GM21737 (cell line): ENCODE results near the gene KIAA0513.

Source experiments
- ATAC-seq: cut with Tn5 transposase; IDR thresholded peaks from one replicate; pipeline ENCODE4 v1.9.1; 2021; ENCODE audit warnings: mild to moderate bottlenecking, moderate library complexity; ENCODE audit not compliant: unreplicated experiment

The KIAA0513 gene

GRCh38 chr16:85067426-85067825 is 39.8 kb downstream of the KIAA0513 start:
- ATAC-seq, result no peak

- no peak for ATAC-seq
Observed at GRCh38 chr16:85068746-85069145, 41.2 kb downstream of the KIAA0513 start.

DNA sequence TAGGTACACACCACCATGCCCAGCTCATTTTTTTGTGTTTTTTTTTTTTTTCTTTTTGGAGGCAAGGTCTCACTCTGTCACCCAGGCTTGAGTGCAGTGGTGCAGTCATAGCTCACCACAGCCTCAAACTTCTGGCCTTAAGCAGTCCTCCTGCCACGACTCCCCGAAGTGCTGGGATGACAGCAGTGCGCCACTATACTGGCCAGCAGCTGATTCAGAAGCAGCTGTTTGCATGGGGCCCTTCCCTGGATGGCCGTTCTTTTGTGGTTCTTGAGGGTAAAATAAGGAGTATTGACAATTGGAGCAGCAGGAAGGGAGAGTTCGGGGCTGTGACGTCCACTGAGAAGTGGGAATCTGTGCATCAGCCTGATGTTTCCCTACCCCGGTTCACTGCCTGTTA is 41.6 kb downstream of the KIAA0513 start:
- ATAC-seq, result no peak

GRCh38 chr16:85072076-85072860 is 44.7 kb downstream of the KIAA0513 start:
- ATAC-seq, result no peak

DNA sequence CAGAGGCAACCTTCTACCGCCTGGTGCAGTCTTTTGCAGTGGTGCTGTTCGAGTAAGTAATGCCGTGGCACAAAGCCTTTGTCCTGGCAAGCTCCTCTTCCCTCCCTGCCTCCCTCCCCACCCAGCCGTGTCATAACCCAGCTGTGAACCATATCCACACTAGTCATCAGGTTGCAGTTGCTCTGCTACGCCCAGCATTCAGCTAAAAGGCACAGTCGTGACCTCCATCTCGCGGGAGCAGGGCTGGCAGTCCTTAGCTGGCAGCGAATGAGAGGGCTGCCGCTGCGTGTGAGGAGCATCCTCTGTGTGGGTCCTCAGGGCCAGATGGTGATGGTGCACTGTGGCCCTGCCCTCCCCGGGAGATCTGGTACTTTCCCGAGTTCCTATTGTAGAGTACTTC is 45.4 kb downstream of the KIAA0513 start:
- no peak for ATAC-seq

DNA sequence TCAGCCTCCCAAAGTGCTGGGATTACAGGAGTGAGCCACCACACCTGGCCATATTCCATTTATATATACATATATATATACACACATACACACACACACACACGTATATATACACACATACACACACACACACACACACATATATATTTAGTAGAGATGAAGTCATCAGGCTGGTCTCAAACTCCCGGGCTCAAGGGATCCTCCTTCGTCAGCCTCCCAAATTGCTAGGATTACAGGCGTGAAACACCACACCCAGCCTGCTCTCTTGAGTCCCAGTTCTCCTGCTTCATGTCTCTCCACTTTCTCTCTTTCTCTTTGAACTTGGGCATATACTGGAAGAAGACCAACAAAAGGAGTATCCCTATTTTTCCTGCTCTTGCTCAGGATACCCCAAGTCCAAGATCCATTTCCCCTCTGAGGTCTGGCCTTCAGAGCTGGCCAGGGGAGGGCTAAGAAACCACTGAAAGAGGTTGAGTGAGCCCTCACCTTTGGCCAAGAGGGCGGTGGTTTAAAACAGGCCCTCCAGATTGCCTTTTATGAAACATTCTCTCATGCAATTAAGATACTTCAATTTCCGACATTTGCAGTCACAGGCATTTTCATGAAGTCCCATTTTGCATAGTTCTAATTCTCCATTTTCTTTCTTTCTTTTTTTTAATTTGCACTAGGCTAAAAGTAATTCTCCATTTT is 46.8 kb downstream of the KIAA0513 start:
- ATAC-seq, result no peak

DNA sequence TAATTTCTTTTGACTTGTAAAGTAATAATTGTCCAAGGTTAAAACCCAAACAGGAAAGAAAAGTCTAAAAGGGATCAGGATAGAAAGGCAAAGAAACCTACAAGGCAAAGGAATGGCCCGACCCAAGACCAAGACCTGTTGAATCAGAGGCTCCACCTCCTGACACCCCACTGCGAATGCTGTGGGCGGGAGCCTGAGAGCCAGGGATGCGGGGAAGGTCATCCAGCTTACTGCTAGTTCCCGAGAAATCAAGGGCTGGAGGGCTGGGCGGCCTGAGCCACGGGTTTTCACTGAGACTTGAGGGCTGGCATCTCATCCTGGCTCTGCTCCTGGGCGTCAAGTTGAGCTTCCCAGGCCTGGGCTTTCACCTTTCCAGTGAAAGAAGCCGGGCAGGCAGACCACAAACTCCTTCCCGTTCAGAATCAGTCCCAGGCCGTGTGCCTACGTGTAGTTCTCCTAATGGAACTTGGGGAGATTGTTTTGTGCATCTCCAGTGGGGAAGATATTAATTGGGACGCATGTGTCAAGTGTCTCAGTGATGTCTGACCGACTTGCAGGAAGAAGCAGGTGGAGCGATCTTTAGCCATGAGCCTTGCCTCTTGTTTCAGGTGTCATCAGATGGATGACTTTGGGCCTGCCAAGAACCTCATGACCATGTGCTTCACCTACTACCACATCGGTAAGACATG is 47.8 kb downstream of the KIAA0513 start:
- no peak for ATAC-seq

DNA sequence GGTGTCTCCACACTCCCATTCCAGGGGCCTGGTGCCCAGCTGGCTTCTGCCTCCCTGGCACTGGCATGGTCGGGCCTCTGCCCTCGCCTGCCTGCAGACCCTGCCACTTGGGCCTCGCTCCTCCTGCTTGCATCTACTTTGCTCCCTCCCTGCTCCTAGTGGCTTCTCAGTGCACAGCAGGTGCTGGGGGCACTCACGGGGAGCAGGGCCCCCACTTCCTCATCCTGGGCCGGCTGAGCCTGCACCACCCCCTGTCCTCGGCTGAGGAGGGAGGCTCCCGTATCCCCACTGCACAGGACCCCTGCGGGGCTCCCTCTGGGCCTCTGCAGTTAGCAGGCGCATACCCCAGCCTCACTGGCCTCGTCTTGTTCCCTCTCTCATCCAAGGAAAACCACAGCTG is 49.4 kb downstream of the KIAA0513 start:
- no peak for ATAC-seq

DNA sequence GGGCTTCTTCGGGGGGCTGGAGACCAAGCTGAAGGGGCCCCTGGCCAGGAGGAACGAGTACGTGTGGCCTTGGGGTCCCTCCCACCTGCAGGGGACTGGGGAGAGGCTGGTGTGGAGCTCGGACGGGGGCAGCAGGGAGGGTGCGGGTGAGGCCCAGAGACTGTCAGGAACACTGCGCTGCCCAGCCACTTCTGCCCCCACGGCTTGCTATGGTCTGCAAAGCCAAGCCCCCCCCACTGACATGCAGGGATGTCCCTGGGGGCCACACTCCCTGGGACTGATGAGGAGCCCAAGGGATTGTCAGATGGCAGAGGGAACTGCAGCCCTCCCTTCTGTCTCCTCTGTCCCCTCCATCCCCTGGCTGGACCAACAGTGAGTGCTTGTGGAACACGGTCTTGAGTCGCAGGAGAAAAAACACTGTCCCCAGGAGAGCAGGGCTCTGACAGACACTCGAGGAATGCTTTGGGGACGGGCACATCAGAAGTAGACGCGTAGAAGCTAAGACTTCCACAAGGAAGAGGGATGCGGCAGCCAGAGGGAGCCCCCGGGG is 50.1 kb downstream of the KIAA0513 start:
- ATAC-seq, result no peak

DNA sequence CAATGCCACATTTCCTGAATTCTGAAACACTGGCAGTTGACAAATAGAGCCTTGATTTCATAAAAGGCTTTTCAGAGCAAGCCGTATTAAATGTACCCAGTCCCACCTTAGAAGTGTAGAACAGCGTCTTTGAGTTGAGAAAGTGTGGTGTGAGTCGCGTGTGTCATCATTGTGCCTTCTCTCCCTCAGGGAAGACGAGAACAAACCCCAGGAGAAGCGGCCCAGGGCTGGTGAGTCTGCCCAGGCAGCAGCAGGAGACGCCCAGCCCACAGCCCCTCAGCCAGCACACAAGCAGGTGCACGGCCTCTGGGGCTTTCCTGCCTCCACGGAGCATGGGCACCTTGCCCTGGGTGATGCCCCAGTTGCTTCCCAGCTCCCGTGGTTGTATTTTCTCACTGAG is 50.6 kb downstream of the KIAA0513 start:
- ATAC-seq, result no peak

DNA sequence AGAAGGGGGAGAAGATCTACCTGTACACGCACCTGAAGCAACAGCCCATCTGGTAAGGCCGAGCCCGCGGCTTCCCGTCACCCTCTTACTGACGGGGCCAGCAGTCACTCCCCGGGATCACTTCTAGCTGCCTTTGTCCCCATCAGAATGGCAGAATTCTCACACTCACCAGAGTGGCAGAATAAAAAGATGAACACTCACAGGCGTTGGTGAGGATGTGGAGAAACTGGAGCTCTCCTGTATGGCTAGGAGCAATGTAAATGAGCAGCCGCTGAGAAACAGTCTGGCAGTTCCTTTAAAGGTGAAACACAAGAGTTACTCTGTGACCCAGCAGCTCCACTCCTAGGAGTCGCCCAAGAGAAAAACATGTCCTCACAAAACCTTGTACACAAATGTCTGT is 51.4 kb downstream of the KIAA0513 start:
- no peak for ATAC-seq

DNA sequence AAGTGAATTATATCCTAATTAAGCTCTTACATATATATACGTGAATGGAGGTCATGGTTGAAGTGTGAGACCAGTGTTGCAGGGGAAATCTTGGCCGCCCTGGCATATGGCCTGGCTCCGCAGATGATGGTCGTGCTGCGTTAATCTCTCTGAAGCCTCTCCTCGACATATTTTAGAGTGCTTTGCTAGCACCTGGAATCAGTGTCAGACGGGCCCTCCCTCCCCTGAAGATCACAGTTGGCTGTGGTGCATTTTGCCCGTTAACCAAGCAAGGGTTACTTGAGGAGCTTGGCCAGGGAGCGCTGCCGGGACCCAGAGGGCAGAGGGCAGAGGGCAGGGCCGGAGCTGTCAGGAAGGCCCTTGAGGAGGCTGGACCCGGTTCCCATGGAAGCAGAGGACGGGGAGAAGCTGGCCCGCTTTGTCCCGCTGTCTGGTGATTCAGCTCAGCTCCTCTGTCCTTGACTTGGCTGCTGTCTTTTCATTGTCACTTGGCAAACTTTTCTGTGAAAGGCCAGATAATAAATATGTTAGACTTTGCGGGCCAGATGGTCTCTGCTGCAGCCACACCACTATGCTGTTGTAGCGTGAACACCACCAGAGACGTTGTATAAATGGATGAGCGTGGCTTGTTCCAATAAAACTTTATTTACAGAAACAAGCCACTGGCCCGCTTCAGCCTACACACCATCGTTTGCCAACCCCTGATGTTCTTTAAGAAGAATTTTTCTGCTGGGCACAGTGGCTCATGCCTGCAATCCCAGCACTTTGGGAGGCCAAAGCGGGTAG is 52.4 kb downstream of the KIAA0513 start:
- no peak for ATAC-seq

- ATAC-seq, result no peak
Observed at GRCh38 chr16:85081038-85081437, 53.4 kb downstream of the KIAA0513 start.

DNA sequence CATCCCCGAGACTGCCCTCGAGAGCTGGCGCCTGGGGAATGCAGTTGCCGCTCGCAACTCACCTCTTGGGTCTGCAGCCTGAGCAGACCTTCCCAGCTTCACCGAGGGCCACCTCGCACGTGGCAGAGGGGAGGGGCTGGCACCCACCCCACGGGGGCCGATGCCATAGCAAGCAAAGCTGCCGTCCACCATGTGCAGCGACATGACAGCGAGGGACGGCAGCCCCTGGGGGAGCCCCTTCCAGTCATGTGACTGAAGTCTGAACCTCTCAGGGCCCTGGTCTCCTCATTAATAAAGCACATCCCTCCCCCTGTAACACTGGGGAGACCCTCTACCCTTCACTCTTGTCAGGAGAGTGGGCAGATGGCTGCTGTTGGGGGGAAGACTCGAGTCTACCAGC is 54.2 kb downstream of the KIAA0513 start:
- no peak for ATAC-seq

DNA sequence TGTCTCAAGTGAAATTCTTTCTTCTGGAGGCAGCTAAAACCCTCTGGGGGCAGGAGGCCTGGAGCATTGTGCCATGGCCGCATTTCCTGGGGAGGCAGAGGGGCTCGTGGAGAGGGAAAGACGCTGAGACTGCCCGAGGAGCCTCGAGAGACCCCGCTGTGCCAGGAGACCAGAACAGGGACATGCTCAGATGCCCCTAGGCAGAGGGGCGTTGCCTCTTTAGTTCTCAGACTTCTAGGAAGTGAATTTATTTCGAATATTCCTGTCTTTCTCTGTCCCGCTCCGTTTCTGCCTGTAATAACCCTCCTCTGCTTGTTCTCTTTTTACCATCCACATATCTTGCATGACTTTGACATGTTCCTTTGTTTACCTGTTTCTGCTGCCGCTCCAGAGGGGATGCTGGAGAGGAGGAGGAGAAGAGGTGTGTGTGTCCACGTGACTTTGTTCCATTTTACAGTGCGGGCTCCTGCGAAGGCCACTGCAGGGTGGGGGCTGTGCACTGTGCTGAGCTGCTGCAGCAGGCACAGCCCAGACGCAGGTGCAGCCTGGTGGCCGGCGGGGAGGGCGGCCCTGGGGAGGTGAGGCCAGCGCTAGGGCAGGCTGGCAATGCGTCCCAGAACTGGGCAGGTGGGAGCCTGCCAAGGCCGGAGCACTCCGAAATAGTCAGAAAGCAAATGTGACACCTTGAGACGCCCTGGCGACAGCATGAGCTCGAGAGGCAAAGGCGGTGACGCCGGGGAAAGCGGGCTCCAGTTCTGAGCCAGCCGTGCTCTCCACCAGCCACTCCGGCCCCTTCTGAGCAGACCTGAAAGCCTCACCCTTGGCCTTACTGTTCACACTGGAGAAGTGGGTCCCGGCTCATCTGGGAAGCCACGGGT is 54.8 kb downstream of the KIAA0513 start:
- ATAC-seq, result no peak

- no peak for ATAC-seq
Observed at GRCh38 chr16:85083051-85083639, 55.5 kb downstream of the KIAA0513 start.

DNA sequence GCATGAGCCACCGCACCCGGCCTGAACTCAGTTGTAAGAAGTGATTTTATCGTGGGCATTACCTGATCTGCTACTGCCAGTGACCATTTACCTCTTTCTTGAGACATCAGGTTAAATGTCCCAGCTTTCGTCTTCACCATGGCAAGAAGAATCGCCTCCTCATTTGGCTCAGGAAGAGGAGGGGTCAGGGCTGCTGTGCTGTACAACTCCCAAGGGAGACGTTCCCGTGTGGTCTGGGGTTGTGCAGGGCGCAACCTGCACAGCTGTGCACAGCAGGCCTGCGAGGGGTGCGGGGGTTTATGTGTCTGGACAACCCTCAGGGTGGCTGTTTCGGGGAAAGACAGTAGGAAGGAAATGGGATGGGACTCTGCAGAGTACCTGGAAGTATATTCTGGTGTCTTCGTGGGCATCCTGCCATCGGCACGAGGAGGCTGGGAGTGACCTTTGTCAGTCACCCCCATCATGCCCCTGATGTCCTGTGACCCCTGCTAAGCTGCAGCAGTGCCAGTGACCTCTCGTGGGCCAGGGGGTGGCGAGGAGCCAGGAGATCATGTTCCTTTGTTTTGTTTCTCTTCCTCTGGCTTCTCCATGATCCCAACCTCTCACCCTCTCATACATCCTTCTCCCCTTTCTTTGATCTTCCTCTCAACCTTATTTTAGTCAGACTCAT is 57.4 kb downstream of the KIAA0513 start:
- no peak for ATAC-seq

- no peak for ATAC-seq
Observed at GRCh38 chr16:85085721-85086120, 58.1 kb downstream of the KIAA0513 start.
